MM.1S (cell line): Measurements from ENCODE around the gene WIPI1.

Source experiments
- DNase-seq: peaks from one replicate; pipeline ENCODE4 v3.0.0-alpha.2; 2015
- H2AFZ ChIP-seq: fragments of 300-600 bp; sonication (generic); 2 replicates; pipeline ENCODE4 v1.6.0; 2016; ENCODE audit warnings: antibody characterized with exemption, low read length
- H3F3A ChIP-seq: fragments of 300-600 bp; sonication (generic); 2 replicates; pipeline ENCODE4 v1.6.1; 2016; ENCODE audit warnings: mild to moderate bottlenecking, antibody characterized with exemption, low read length, moderate library complexity, mixed read lengths; ENCODE audit not compliant: insufficient read depth
- H3K27ac ChIP-seq: fragments of 300-600 bp; sonication (generic); 2 replicates; pipeline ENCODE4 v1.5.1; 2016; ENCODE audit warnings: mild to moderate bottlenecking, low read length
- H3K27me3 ChIP-seq: fragments of 300-600 bp; sonication (generic); replicated peaks from 2 replicates; pipeline ENCODE4 v1.6.0; 2016; ENCODE audit warnings: low read length; ENCODE audit not compliant: insufficient read depth
- H3K36me3 ChIP-seq: fragments of 300-600 bp; sonication (generic); replicated peaks from 2 replicates; pipeline ENCODE4 v1.6.1; 2016; ENCODE audit warnings: mild to moderate bottlenecking, low read length, mixed read lengths; ENCODE audit not compliant: insufficient read depth
- H3K4me1 ChIP-seq: fragments of 300-600 bp; sonication (generic); 2 replicates; pipeline ENCODE4 v1.6.1; 2016; ENCODE audit warnings: low read length, mixed read lengths
- H3K4me2 ChIP-seq: fragments of 300-600 bp; sonication (generic); 2 replicates; pipeline ENCODE4 v1.6.0; 2016; ENCODE audit warnings: low read depth, low read length
- H3K4me3 ChIP-seq: fragments of 300-600 bp; sonication (generic); 2 replicates; pipeline ENCODE4 v1.5.1; 2016; ENCODE audit warnings: low read length, mixed read lengths
- H3K79me2 ChIP-seq: fragments of 300-600 bp; sonication (generic); 2 replicates; pipeline ENCODE4 v1.6.1; 2016; ENCODE audit warnings: mixed run types, low read length, mixed read lengths
- H3K9ac ChIP-seq: fragments of 300-600 bp; sonication (generic); 2 replicates; pipeline ENCODE4 v1.6.1; 2016; ENCODE audit warnings: low read length, mixed read lengths
- H3K9me2 ChIP-seq: fragments of 300-600 bp; sonication (generic); replicated peaks from 2 replicates; pipeline ENCODE4 v1.6.1; 2016; ENCODE audit warnings: mild to moderate bottlenecking, low read length, mixed read lengths; ENCODE audit not compliant: insufficient read depth
- H3K9me3 ChIP-seq: fragments of 300-600 bp; sonication (generic); replicated peaks from 2 replicates; pipeline ENCODE4 v1.6.1; 2016; ENCODE audit warnings: mild to moderate bottlenecking, low read length, mixed read lengths; ENCODE audit not compliant: insufficient read depth
- H4K20me1 ChIP-seq: fragments of 300-600 bp; sonication (generic); 2 replicates; pipeline ENCODE4 v1.6.1; 2016; ENCODE audit warnings: mild to moderate bottlenecking, low read length, moderate library complexity, mixed read lengths; ENCODE audit not compliant: insufficient read depth
- EZH2 ChIP-seq: fragments of 300-600 bp; sonication (generic); optimal IDR thresholded peaks from 2 replicates; pipeline ENCODE3; 2017; ENCODE audit warnings: low read depth, mild to moderate bottlenecking, antibody characterized with exemption, low read length, mixed read lengths
- EZH2phosphoT487 ChIP-seq: fragments of 300-600 bp; sonication (generic); IDR thresholded peaks from 2 replicates; pipeline ENCODE4 v1.6.1; 2018; ENCODE audit warnings: antibody characterized with exemption, low read length
- TF ChIP-seq, protein P1 (sequence below): fragments of 300-600 bp; sonication (generic); IDR thresholded peaks from 2 replicates; pipeline ENCODE4 v1.5.1; 2016; ENCODE audit warnings: antibody characterized with exemption, low read length, mixed read lengths

The WIPI1 gene

DNA sequence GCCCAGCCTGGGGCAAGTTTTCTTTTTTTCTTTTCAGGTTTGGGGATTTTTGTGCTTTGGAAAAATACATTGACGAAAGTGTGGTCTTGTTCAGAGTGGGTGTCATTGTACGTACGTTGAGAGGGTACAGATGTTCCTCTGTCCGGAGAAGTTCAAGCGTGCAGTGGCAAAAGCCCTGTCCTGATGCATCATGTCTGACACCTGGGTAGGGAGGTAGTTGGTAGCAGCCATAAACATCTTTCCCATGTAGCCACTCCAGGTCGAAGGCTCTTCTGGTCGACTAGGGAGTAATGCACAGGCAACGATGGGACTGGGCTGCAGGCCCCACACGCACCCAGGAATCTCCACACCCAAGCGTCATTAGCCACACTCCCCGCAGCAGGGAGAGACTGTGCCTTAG is 27.4 kb downstream of the WIPI1 start:
- H3K4me1 ChIP-seq, result no peaks in the 10 kb centered on the region
- no peaks in the 10 kb centered on the region for H3F3A ChIP-seq
- no peak overlapping the region for H3K9ac ChIP-seq
- no peak for DNase-seq
- no peak overlapping the region for H3K4me3 ChIP-seq
- H3K36me3 ChIP-seq, result peaks cover 14% of the 10 kb centered on the region; the same call in 1 of the 2 replicates
- no peaks in the 10 kb centered on the region for H3K9me2 ChIP-seq
- TF ChIP-seq EZH2, result no peak
- no peak for TF ChIP-seq EZH2phosphoT487
- TF ChIP-seq, protein P1, sequence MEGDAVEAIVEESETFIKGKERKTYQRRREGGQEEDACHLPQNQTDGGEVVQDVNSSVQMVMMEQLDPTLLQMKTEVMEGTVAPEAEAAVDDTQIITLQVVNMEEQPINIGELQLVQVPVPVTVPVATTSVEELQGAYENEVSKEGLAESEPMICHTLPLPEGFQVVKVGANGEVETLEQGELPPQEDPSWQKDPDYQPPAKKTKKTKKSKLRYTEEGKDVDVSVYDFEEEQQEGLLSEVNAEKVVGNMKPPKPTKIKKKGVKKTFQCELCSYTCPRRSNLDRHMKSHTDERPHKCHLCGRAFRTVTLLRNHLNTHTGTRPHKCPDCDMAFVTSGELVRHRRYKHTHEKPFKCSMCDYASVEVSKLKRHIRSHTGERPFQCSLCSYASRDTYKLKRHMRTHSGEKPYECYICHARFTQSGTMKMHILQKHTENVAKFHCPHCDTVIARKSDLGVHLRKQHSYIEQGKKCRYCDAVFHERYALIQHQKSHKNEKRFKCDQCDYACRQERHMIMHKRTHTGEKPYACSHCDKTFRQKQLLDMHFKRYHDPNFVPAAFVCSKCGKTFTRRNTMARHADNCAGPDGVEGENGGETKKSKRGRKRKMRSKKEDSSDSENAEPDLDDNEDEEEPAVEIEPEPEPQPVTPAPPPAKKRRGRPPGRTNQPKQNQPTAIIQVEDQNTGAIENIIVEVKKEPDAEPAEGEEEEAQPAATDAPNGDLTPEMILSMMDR, result no peak
- H3K27me3 ChIP-seq, result no peaks in the 10 kb centered on the region
- H3K79me2 ChIP-seq, result no peaks in the 10 kb centered on the region
- no peaks in the 10 kb centered on the region for H4K20me1 ChIP-seq
- H2AFZ ChIP-seq, result no peak overlapping the region
- no peak overlapping the region for H3K4me2 ChIP-seq
- H3K9me3 ChIP-seq, result no peaks in the 10 kb centered on the region
- no peak overlapping the region for H3K27ac ChIP-seq

DNA sequence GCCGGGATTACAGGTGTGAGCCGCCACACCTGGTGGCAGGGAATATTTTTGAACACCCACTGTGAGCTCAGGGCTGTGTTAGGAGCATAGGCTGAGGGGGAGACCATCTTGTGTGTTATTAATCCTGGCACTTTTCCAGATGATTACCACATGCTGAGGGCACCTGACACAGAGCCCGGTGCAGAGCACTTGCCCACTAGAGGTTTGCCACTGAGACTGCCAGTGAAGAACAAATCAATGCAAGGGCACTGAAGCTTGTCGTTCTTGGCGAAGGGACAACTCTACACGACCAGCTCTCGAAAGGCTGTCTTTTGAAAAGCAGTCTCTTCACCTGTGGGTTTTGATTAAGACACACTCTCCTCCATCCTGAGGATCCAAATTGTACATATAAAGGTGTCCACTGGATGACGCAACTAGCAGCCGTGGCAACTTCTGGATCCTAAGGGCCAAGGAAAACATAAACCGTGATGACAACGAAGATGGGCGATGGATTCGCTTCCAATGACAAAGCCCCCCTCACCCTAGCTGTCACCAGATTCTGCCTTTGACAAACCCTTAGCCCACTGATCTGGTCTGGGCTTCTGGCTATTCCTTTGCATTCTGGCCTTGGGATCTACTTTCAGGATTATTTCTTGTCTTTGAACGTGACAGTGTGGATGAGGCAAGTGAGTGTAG is 28.7 kb downstream of the WIPI1 start:
- Histone ChIP-seq H3K4me1 (no peaks in the 10 kb centered on the region), H3K4me3 (no peak overlapping the region), H3K79me2 (no peaks in the 10 kb centered on the region), H4K20me1 (no peaks in the 10 kb centered on the region), H3K4me2 (no peak overlapping the region), H3K9ac (no peak overlapping the region), H3K9me2 (no peaks in the 10 kb centered on the region), H3K9me3 (no peaks in the 10 kb centered on the region), H3K27me3 (no peaks in the 10 kb centered on the region), H3K36me3 (peaks cover 9% of the 10 kb centered on the region; the same call in 1 of the 2 replicates), H3F3A (no peaks in the 10 kb centered on the region), H3K27ac (no peak overlapping the region), H2AFZ (no peak overlapping the region)
- TF ChIP-seq EZH2 (no peak), EZH2phosphoT487 (no peak)
- TF ChIP-seq, protein P1, result no peak
- no peak for DNase-seq

DNA sequence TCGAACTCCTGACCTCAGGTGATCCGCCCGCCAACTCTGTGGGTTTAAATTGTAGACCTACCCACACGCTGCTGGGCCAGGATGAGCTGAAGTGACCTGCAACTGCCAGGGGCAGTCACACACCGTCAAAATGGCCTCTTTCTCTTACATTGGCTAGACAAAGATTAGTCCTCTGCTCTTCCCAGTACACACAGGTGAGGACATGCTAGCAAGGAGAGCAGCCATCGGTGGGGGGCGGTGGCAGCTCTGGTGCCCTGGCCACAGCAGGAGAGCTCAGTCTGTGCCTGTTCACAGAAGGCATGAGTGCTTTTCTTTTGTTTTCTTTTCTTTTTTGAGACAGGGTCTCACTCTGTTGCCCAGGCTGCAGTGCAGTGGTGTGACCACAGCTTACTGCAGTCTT is 29.7 kb downstream of the WIPI1 start:
- no peaks in the 10 kb centered on the region for H3K79me2 ChIP-seq
- no peak overlapping the region for H2AFZ ChIP-seq
- TF ChIP-seq, protein P1, result no peak
- no peak for TF ChIP-seq EZH2
- no peak for TF ChIP-seq EZH2phosphoT487
- H3K4me1 ChIP-seq, result no peaks in the 10 kb centered on the region
- H3K4me2 ChIP-seq, result no peak overlapping the region
- H3K27me3 ChIP-seq, result no peaks in the 10 kb centered on the region
- no peak overlapping the region for H3K27ac ChIP-seq
- H3K36me3 ChIP-seq, result peaks cover 4% of the 10 kb centered on the region; the same call in 1 of the 2 replicates
- H3F3A ChIP-seq, result no peaks in the 10 kb centered on the region
- H3K9me2 ChIP-seq, result no peaks in the 10 kb centered on the region
- H3K9me3 ChIP-seq, result no peaks in the 10 kb centered on the region
- no peak for DNase-seq
- no peak overlapping the region for H3K4me3 ChIP-seq
- H4K20me1 ChIP-seq, result no peaks in the 10 kb centered on the region
- H3K9ac ChIP-seq, result no peak overlapping the region
